Esophagus (tissue), 2 donors: Measurements from ENCODE around the gene GFRA1. TPM values are rescaled to one million over a fixed set of nuclear protein-coding genes. Genes with fewer than 3 reads are reported as not detected.

Source experiments
- H3K27ac ChIP-seq, 2 donors: one replicate each; pipeline ENCODE4 v1.5.1; 2013; ENCODE audit warnings: low read depth in 2 of 2, mild to moderate bottlenecking in 2 of 2, inconsistent platforms in 1 of 2, low read length in 1 of 2, moderate library complexity in 1 of 2
- H3K27me3 ChIP-seq, 2 donors: one replicate each; pipeline ENCODE4 v1.6.1; 2013; ENCODE audit warnings: low read length in 2 of 2, control low read depth in 1 of 2, mild to moderate bottlenecking in 1 of 2; ENCODE audit not compliant: insufficient read depth in 2 of 2, control insufficient read depth in 1 of 2
- H3K36me3 ChIP-seq, 2 donors: one replicate each; pipeline ENCODE4 v1.6.1; 2013; ENCODE audit warnings: low read length in 1 of 2; ENCODE audit not compliant: control insufficient read depth in 2 of 2, insufficient read depth in 2 of 2
- H3K4me1 ChIP-seq, 2 donors: one replicate each; pipeline ENCODE4 v1.6.1; 2013; ENCODE audit warnings: low read length in 1 of 2; ENCODE audit not compliant: control insufficient read depth in 2 of 2, insufficient read depth in 2 of 2
- H3K4me3 ChIP-seq, 2 donors: one replicate each; pipeline ENCODE4 v1.5.1; 2013; ENCODE audit warnings: low read length in 2 of 2, mild to moderate bottlenecking in 2 of 2, low read depth in 1 of 2, moderate library complexity in 1 of 2
- H3K9me3 ChIP-seq, 2 donors: one replicate each; pipeline ENCODE4 v1.6.1; 2013; ENCODE audit warnings: mild to moderate bottlenecking in 2 of 2, low read depth in 1 of 2, low read length in 1 of 2, moderate library complexity in 1 of 2; ENCODE audit not compliant: control insufficient read depth in 2 of 2, insufficient read depth in 1 of 2
- WGBS, 2 donors: extraction: QIAGEN DNeasy Blood & Tissue Kit; methylation state at CpG; one replicate each; pipeline ENCODE4 v1.1.7; 2013; 5-methylcytosine and 5-hydroxymethylcytosine counted together
- polyA plus RNA-seq, 2 donors: library from polyadenylated mRNA; stranded (reverse); fragments of 200-250 nt; gene quantifications; one replicate each; pipeline ENCODE4 v1.2.3, GENCODE V29; 2013
- donor health status: healthy with polysubstance abuse.
- donor health status: Bipolar disorder and iron deficiency.

GFRA1 gene
- polyA plus RNA-seq, 2 donors = 0.73 to 1.3 TPM

GRCh38 chr10:116014326-116014725 is 258.7 kb downstream of the GFRA1 start:
- Histone ChIP-seq H3K27ac (no peak overlapping the region), H3K27me3 (no peaks in the 10 kb centered on the region), H3K9me3 (peaks cover 0 to 2% of the 10 kb centered on the region in 2 donors), H3K4me3 (no peak overlapping the region), H3K36me3 (no peaks in the 10 kb centered on the region), H3K4me1 (no peaks in the 10 kb centered on the region)
- 86% methylated on average over 2 of the region's 2 CpGs for WGBS, 2 donors

DNA sequence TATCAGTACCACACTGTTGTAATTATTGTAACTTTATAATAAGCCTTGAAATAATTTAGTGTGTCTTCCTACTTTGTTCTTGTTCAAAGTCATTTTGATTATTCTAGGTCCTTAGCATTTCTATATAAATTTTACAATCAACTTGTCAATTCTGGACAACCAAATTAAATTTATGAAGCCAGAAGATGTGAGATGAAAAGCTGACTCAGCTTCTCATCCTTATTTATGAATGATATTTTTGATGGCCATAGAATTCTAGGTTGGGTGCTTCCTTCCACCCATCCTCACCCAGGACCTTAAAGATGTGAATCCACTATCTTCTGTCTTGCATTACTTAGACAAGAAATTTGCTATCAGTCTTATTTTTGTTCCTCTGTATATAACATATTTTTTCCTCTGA is 261.1 kb downstream of the GFRA1 start:
- Histone ChIP-seq H3K36me3 (no peaks in the 10 kb centered on the region), H3K27ac (no peak overlapping the region), H3K4me1 (no peaks in the 10 kb centered on the region), H3K9me3 (peaks cover 0 to 2% of the 10 kb centered on the region in 2 donors), H3K27me3 (no peaks in the 10 kb centered on the region), H3K4me3 (no peak overlapping the region)

DNA sequence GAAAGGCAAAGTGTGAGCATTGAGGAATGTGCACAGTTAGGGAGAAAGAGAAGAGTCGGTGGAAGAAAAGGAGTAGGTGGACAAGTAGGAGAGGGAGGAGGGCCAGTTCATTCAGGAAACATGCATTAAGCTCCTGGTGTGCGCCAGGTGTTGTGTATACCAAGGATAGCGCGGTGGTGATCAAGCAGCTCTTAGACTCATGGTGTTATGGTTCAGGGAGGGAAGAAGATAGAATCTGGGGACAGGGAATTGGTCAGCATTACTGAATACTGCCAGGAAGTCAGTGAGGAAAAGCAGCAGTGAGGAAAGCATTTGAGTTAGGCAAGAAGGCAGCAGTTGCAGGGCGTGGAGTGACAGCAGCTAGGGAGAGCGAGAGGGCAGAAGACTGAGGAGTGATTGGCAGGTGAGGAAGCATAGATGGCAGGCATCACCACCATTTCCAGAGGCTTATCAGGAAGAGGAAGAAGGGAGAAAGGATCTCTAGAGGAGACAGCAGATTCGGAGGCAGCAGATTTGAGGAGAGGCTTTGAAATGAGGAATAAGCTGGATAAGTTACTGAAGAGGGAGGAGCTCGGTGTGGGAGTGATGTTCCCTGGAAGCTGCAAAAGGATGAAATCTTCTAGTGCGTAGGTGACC is 265.6 kb downstream of the GFRA1 start:
- Histone ChIP-seq H3K36me3 (no peaks in the 10 kb centered on the region), H3K4me3 (no peak overlapping the region), H3K27me3 (no peaks in the 10 kb centered on the region), H3K9me3 (no peaks in the 10 kb centered on the region), H3K27ac (no peak overlapping the region), H3K4me1 (no peaks in the 10 kb centered on the region)
- WGBS, 2 donors = 79 to 81% methylated on average over 9 of the region's 9 CpGs

Other genes starting within 250 kb of the GFRA1 start
- gene CCDC172, start 51.2 kb upstream of the GFRA1 start, polyA plus RNA-seq = not detected
- gene PNLIPRP3, start 154.6 kb upstream of the GFRA1 start, polyA plus RNA-seq = 1 to 10 TPM; 2.6 to 7.9 TPM